ENCODE measurements around the gene PLPP3.

Gene PLPP3

GRCh38 chr1:56457756-56458375 lies 121.5 kb downstream of the PLPP3 start:
- Mint-ChIP-seq H3K36me3 (ENCODE audit: low read depth) (no peaks in the 10 kb centered on the region), H3K27me3 (ENCODE audit: low read depth, poor library complexity) (peaks cover 7% of the 10 kb centered on the region), H3K4me3 (no peak overlapping the region), H3K4me1 (peaks cover 29% of the 10 kb centered on the region), H3K9me3 (no peaks in the 10 kb centered on the region), H3K27ac (no peak overlapping the region)
- no peak for TF ChIP-seq CTCF (IDR thresholded peaks at IDR 0.05)
- no peak for DNase-seq

- peaks cover 28% of the 10 kb centered on the region for H3K4me1 Mint-ChIP-seq
- H3K9me3 Mint-ChIP-seq = no peaks in the 10 kb centered on the region
- no peak for DNase-seq
- H3K36me3 Mint-ChIP-seq (ENCODE audit: low read depth) = no peaks in the 10 kb centered on the region
- peaks cover 7% of the 10 kb centered on the region for H3K27me3 Mint-ChIP-seq (ENCODE audit: low read depth, poor library complexity)
- no peak overlapping the region for H3K4me3 Mint-ChIP-seq
- no peak overlapping the region for H3K27ac Mint-ChIP-seq
- TF ChIP-seq CTCF (IDR thresholded peaks at IDR 0.05) = no peak
These were observed 122.8 kb downstream of the PLPP3 start for GRCh38 chr1:56456435-56457101.

- Mint-ChIP-seq H3K27ac (no peak overlapping the region), H3K4me1 (peaks cover 21% of the 10 kb centered on the region), H3K4me3 (no peak overlapping the region), H3K9me3 (no peaks in the 10 kb centered on the region), H3K27me3 (ENCODE audit: low read depth, poor library complexity) (peaks cover 7% of the 10 kb centered on the region), H3K36me3 (ENCODE audit: low read depth) (no peaks in the 10 kb centered on the region)
- no peak for DNase-seq
- no peak for TF ChIP-seq CTCF (IDR thresholded peaks at IDR 0.05)
These were observed 125.8 kb downstream of the PLPP3 start for GRCh38 chr1:56453417-56454078.

GRCh38 chr1:56453016-56453415 lies 126.3 kb downstream of the PLPP3 start:
- Mint-ChIP-seq H3K4me3 (no peak overlapping the region), H3K4me1 (peaks cover 21% of the 10 kb centered on the region), H3K27ac (peak overlapping the region; percentile 43), H3K27me3 (ENCODE audit: low read depth, poor library complexity) (peaks cover 7% of the 10 kb centered on the region), H3K36me3 (ENCODE audit: low read depth) (no peaks in the 10 kb centered on the region), H3K9me3 (no peaks in the 10 kb centered on the region)
- no peak for TF ChIP-seq CTCF (IDR thresholded peaks at IDR 0.05)
- no peak for DNase-seq

GRCh38 chr1:56452027-56453011 lies 127.0 kb downstream of the PLPP3 start:
- H3K4me1 Mint-ChIP-seq = peaks cover 21% of the 10 kb centered on the region
- no peak overlapping the region for H3K4me3 Mint-ChIP-seq
- no peaks in the 10 kb centered on the region for H3K36me3 Mint-ChIP-seq (ENCODE audit: low read depth)
- no peak overlapping the region for H3K27ac Mint-ChIP-seq
- H3K9me3 Mint-ChIP-seq = no peaks in the 10 kb centered on the region
- TF ChIP-seq CTCF (IDR thresholded peaks at IDR 0.05) = no peak
- no peak for DNase-seq
- H3K27me3 Mint-ChIP-seq (ENCODE audit: low read depth, poor library complexity) = peaks cover 4% of the 10 kb centered on the region
